ENCODE results near the gene CYSTM1. TPM values are rescaled to one million over a fixed set of nuclear protein-coding genes. Genes with fewer than 3 reads are reported as not detected.

CYSTM1 gene
- 49.5 TPM for total RNA-seq

GRCh38 chr5:140174465-140175366 is at the start of gene CYSTM1:
CYSTM1 (plus strand) TSS chr5:140175188; CDS start chr5:140194466, 19,278 bp downstream.
- intact Hi-C loops (cut with DNase I): no loop called here
- peak; percentile 96 for ATAC-seq
- DNase-seq (ENCODE audit: low spot score): peak; percentile 98

DNA sequence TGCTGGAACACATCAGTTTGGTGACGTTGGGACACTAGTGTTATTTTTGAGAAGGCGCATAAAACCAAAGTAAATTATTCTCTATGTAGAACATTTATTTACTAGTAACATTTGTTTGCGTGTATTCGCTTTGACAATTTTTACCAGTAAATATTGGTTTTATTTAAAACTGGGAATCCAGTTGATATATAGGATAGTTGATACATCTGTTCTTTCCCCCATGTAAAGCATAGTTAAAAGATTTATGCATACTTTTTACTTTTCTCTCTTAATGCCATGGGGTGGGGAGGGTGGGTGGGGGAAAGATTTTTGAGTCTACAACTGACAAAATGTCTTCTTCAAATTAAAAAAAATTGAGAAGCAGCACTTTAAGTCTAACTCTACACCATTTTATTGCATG is 49.4 kb upstream of the CYSTM1 start, which contains the start of gene IGIP:
IGIP (plus strand) TSS at position 301 of the 400 bp plus-strand sequence. CDS start 2,540 bp downstream, outside the sequence.
- ATAC-seq: no peak
- DNase-seq (ENCODE audit: low spot score): no peak
- intact Hi-C loops (cut with DNase I): no loop called here

DNA sequence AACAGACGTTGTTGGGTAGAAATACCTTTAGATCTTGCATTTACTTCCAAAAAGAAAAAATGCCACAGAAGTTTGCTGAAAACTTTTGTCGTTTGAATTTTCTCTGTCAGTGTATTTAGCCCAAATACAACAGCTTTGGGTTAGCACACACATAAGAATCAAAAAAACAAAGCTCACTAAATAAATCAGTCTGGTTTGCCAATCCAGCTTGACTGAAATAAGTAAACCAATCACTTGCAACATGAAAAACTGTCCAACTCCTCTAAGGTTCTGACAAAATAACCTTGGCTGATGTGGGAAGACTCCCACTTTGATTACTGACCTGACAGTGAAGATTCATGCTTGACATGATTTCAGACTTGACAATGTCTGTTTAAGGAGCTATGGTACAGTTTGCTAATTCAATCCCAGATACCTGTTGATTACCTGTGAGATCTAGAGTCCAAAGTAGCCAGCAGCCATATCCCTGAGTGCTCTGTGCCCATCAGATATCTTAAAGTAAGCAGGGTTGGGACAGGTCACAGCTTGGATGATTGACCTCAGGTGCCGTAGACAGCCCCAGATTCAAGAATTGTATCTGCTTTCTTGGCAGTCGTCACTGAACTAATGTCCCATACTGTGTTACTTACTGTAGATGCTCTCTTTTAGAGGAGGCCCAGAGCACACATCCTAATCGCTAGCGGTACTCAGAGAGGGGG is 48.5 kb upstream of the CYSTM1 start:
- no peak for ATAC-seq
- intact Hi-C loops (cut with DNase I): no loop called here

DNA sequence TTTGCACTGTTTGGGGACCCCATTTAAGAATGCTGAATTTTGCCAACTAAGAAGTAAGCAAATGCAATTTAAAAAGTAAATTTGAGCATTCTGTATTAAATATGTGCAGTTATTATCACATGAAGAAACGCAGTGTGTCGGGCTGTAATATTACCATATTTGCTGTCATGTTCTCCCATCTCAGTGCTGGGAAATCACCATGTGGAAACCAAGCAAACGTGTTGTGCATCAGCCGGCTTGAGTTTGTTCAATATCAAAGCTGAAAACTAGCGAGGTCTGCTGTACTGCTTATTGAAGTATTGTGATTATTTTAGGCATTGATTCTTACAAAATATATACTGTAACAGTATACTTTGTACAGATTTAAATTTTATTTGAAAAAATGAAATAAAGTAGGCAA is 46.6 kb upstream of the CYSTM1 start:
- ATAC-seq (no peak), DNase-seq (ENCODE audit: low spot score) (no peak)
- intact Hi-C loops (cut with DNase I): no loop called here

More for the DNA sequence above, 48.5 kb upstream of the CYSTM1 start:
- no peak for DNase-seq (ENCODE audit: low spot score)

- ATAC-seq: no peak
- intact Hi-C loops (cut with DNase I): no loop called here
- no peak for DNase-seq (ENCODE audit: low spot score)
Measured at GRCh38 chr5:140130949-140131733, 43.8 kb upstream of the CYSTM1 start.

- no peak for DNase-seq (ENCODE audit: low spot score)
Measured at GRCh38 chr5:140131967-140132409, 43.0 kb upstream of the CYSTM1 start.

DNA sequence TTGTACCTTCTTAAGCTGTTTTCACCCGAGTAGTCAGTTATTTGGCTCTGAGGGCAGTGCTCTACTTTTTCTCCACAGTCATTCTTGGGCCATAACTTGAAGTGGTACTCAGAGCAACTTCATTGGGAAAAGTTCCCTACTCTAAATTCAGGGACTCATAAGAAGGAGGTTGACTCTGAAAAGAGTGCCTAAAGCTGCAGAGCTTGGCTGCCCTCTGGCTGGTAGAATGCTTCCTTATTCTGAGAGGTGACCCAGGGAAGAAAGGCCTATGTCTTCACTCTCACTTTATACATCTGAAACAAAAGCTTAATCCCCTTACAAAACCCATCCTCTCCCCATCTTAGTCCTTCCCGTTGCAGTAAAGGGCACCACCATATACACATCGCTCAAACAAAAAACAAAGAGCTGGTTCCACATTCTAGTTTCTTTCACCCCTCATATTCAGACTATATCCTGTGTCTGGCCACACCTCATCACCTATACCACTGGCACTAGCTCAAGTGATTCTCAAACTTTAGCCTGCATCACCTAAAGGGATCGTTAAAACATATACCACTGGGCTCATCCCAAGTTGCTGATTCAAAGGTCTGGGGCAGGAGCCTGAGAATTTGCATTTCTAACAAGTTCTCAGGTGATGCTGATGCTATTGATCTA is 41.3 kb upstream of the CYSTM1 start:
- DNase-seq (ENCODE audit: low spot score) (no peak), ATAC-seq (no peak)
- intact Hi-C loops (cut with DNase I): no loop called here

More at GRCh38 chr5:140131967-140132409, 43.0 kb upstream of the CYSTM1 start:
- intact Hi-C loops (cut with DNase I): no loop called here
- ATAC-seq: no peak

DNA sequence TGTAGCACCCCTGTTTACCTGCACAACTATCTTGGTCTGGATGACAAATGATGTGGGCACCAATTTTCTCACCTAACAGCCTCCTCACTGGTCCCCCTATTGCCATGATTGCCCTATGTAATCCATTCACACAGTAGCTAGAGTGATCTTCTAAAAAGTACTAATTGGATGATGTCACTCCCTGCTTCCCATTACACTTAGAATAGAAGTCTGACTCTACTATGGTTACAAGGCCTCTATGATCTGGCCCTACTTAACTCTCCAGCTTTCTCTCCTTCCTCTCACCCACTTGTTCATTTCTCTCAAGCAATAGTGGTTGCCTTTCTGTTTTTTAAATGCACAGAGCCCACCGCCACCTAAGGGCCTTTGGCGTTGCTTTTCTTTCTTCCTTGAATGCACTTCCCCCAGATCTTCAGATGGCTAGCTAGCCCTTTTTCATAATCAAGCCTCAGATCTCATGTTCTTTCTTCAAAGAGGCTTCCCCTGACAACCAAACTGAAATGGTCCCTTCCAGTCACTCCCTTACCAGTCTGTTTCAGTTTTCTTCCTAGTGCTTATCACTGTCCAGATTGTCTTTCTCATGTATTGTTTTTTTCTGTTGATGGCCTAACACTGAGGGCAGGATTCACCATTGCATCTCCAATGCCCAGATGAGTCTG is 40.6 kb upstream of the CYSTM1 start:
- no peak for DNase-seq (ENCODE audit: low spot score)
- ATAC-seq: no peak
- intact Hi-C loops (cut with DNase I): no loop called here

- intact Hi-C loops (cut with DNase I): no loop called here
- no peak for DNase-seq (ENCODE audit: low spot score)
- no peak for ATAC-seq
Measured at GRCh38 chr5:140135127-140135526, 39.9 kb upstream of the CYSTM1 start.

DNA sequence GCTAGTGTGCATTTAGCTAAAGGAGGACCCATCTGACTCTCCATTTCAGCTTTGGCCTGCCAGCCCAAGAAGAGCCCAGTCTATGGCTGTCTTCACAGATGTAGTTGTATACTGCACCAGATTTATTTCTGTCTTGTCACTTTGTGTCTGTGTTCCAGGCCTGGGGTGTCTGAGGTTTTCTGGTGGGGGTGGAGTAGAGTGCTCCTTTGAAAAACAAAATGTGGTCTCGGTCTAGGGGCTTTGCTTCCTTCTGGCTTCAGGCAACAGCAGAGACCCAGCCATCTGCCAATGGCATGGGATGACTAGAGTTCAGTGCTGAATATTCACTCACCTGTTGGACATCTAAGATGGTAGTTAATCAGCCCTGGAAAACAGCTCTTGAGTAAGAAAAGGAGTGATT is 38.4 kb upstream of the CYSTM1 start:
- ATAC-seq: no peak
- no peak for DNase-seq (ENCODE audit: low spot score)
- intact Hi-C loops (cut with DNase I): no loop called here

DNA sequence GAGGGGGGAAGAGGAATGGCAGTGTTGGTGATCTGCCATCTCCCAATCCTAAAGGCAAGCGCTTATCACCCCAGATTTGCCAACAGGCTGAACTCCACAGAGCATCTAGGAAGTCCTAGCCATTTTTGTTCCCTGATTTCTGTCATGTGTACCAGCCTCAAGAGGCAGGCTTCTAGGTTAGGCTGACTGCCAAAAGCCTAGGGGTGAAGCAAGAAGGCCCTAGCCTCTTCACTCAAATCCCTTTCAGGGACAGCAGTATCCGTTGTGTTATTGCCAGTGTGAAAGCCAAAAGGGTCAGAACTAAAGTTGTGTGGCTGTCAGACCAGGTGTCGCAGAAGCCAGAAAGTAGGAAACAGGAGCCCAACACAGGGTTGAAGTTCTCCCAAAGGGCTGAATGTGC is 34.6 kb upstream of the CYSTM1 start:
- intact Hi-C loops (cut with DNase I): no loop called here
- ATAC-seq (peak; percentile 50), DNase-seq (ENCODE audit: low spot score) (no peak)

DNA sequence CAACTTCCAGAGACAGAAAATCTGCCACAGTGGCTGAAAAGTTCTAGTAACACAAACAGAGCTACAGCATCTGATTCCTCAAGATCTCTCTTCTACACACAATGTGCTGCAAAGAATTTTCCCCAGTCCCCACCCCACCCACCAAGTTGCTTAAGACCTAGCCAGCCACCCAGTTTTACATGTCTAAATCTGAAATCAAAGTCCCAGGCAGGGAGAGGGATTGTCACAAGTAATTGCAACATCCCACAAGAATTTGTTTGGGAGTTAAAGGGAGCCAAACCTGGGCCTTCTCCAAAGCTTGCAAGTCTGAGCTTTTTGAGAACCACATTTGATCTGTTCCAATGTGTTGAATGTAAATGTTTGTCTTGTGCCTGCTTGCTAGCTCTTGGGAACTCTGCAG is 33.7 kb upstream of the CYSTM1 start:
- DNase-seq (ENCODE audit: low spot score) (no peak), ATAC-seq (no peak)
- intact Hi-C loops (cut with DNase I): no loop called here

GRCh38 chr5:140142246-140142645 is 32.7 kb upstream of the CYSTM1 start:
- no peak for ATAC-seq
- intact Hi-C loops (cut with DNase I): no loop called here
- DNase-seq (ENCODE audit: low spot score): no peak

- DNase-seq (ENCODE audit: low spot score) (no peak), ATAC-seq (no peak)
- intact Hi-C loops (cut with DNase I): no loop called here
Measured at GRCh38 chr5:140142856-140143255, 32.1 kb upstream of the CYSTM1 start.

- intact Hi-C loops (cut with DNase I): no loop called here
- no peak for ATAC-seq
- DNase-seq (ENCODE audit: low spot score): no peak
Measured at GRCh38 chr5:140143521-140144258, 31.3 kb upstream of the CYSTM1 start.

GRCh38 chr5:140145256-140145655 is 29.7 kb upstream of the CYSTM1 start:
- intact Hi-C loops (cut with DNase I): no loop called here
- DNase-seq (ENCODE audit: low spot score) (no peak), ATAC-seq (no peak)

DNA sequence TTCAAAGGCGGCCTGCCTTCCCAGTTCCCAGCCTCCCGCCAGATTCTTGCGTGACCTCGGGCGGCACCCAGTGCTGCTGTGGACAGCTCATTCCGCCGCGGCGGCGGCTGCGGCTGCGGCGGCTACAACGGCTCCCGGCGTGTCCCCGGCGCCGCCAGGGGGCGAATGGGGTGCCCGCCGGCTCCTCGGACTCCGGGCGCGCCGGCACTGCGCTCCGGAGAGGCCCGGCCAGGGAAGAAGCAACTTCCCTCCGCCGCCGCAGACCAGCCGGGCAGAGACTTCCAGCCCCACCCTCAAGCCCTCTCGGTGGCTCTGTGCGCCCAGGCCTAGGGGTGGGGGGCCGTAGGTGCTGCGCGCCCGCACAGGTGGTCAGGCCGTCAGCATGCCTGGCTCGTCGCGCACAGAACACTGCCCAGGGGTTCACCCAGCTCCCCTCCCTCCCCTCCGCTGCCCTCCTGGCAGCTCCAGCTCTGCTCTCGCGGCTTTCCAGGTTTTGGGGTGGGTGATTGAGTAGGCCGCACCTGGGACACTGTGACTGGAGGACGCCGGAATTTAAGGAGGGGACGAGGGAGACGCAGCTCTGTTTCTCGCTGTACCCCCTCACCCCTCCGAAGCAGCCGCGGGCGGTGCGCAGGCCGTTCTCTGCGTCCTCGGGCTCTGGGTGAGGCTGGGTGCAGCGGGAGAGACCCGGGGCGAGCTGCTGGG is 29.0 kb upstream of the CYSTM1 start:
- DNase-seq (ENCODE audit: low spot score) (peak; percentile 79), ATAC-seq (peak; percentile 90)
- intact Hi-C loops (cut with DNase I): no loop called here

Measured in sciatic nerve (tissue), 2 donors.